Renal pelvis (tissue), 12 donors: ENCODE data around the gene RAD51B. TPM values are rescaled to one million over a fixed set of nuclear protein-coding genes. Genes with fewer than 3 reads are reported as not detected.
"Not testable (repeated sequence)": the region's sequence is repeated elsewhere in the genome, so short reads cannot be mapped to it uniquely, and the experiment has no call there.

ENCODE experiments used
- DNase-seq: peaks from one replicate; pipeline ENCODE4 v3.0.0-alpha.2; 2013
- long read RNA-seq, 16 experiments: transcript quantifications; one replicate each; lab custom pipeline, GENCODE V29; 2026
- polyA plus RNA-seq, 3 donors: library from polyadenylated mRNA; unstranded; fragments of 120-200 nt; gene quantifications; one replicate each; pipeline ENCODE4 v1.2.1, GENCODE V29; 2013; ENCODE audit not compliant: insufficient read length in 3 of 3

Gene RAD51B
- 10 to 100 TPM in 1 of 3 donors, 1 to 10 TPM in 2; 9.8 to 11.0 (median 9.8) TPM for polyA plus RNA-seq
- long read RNA-seq, donor 1: 0 reads
- long read RNA-seq, donor 2, partial matches to known transcripts: 0 of 1 reads
- long read RNA-seq, donor 2, other reads (novel, unspliced or antisense): 0 of 1 reads
- long read RNA-seq, donor 3: 0 reads
- long read RNA-seq, donor 4, partial matches to known transcripts: 0 of 1 reads
- long read RNA-seq, donor 4, other reads (novel, unspliced or antisense): 0 of 1 reads
- long read RNA-seq, donor 5, partial matches to known transcripts: 0 of 2 reads
- long read RNA-seq, donor 5, other reads (novel, unspliced or antisense): 0 of 2 reads
- long read RNA-seq, donor 6: 0 reads
- long read RNA-seq, donor 7, partial matches to known transcripts: 0 of 2 reads
- long read RNA-seq, donor 7, other reads (novel, unspliced or antisense): 0 of 2 reads
- long read RNA-seq, donor 8: 0 reads
- long read RNA-seq, donor 9, partial matches to known transcripts: 0 of 4 reads
- long read RNA-seq, donor 9, other reads (novel, unspliced or antisense): 0 of 4 reads
- long read RNA-seq, donor 10, partial matches to known transcripts: 0 of 1 reads
- long read RNA-seq, donor 10, other reads (novel, unspliced or antisense): 0 of 1 reads
- long read RNA-seq, donor 11: 0 reads
- long read RNA-seq, donor 12, partial matches to known transcripts: 0 of 2 reads
- long read RNA-seq, donor 12, other reads (novel, unspliced or antisense): 0 of 2 reads
- long read RNA-seq, donor 13: 0 reads
- long read RNA-seq, donor 14: 0 reads
- long read RNA-seq, donor 15: 0 reads
- long read RNA-seq, donor 16: 0 reads

GRCh38 chr14:67819563-67820421 is at the start of gene RAD51B:
Gene RAD51B (plus strand): TSS chr14:67819779.
- DNase-seq: peak; percentile 90

GRCh38 chr14:67773844-67774377 is 45.7 kb upstream of the RAD51B start:
- no peak for DNase-seq

GRCh38 chr14:67776653-67777322 is 42.8 kb upstream of the RAD51B start:
- DNase-seq: no peak

- DNase-seq: no peak
Observed at GRCh38 chr14:67778792-67779191, 40.8 kb upstream of the RAD51B start.

- no peak for DNase-seq
Observed at GRCh38 chr14:67782090-67782489, 37.5 kb upstream of the RAD51B start.

GRCh38 chr14:67784244-67784823 is 35.2 kb upstream of the RAD51B start:
- no peak for DNase-seq

- DNase-seq: no peak
Observed at GRCh38 chr14:67785270-67786109, 34.1 kb upstream of the RAD51B start.

- no peak for DNase-seq
Observed at GRCh38 chr14:67787673-67788072, 31.9 kb upstream of the RAD51B start.

GRCh38 chr14:67798731-67799130 is 20.8 kb upstream of the RAD51B start:
- no peak for DNase-seq

- no peak for DNase-seq
Observed at GRCh38 chr14:67800743-67801142, 18.8 kb upstream of the RAD51B start.

- DNase-seq: no peak
Observed at GRCh38 chr14:67806246-67806645, 13.3 kb upstream of the RAD51B start.

GRCh38 chr14:67814821-67815220 is 4.8 kb upstream of the RAD51B start:
- no peak for DNase-seq

- DNase-seq: peak; percentile 10
Observed at GRCh38 chr14:67815573-67816225, 3.9 kb upstream of the RAD51B start.

GRCh38 chr14:67816326-67817002 is 3.1 kb upstream of the RAD51B start, which contains the start of gene ZFYVE26:
Gene ZFYVE26 (minus strand): TSS chr14:67816590. CDS start chr14:67815963, 627 bp downstream.
- DNase-seq: peak; percentile 97

- no peak for DNase-seq
Observed at GRCh38 chr14:67817750-67818438, 1.7 kb upstream of the RAD51B start.

- DNase-seq: not testable (repeated sequence)
Observed at GRCh38 chr14:67818476-67818875, 1.1 kb upstream of the RAD51B start.

GRCh38 chr14:67820428-67820971 is 921 bp downstream of the RAD51B start:
- peak; percentile 23 for DNase-seq
